PFSK-1 (cell line): ENCODE results near the gene VWA3A.

Experiments
- FOXP2 ChIP-seq: optimal IDR thresholded peaks from 2 replicates; pipeline ENCODE3; 2011; ENCODE audit warnings: borderline replicate concordance, control low read depth, inconsistent platforms; ENCODE audit not compliant: insufficient read depth; ENCODE audit errors: extremely low read length, extremely low read depth
- POLR2AphosphoS5 ChIP-seq: IDR thresholded peaks from 2 replicates; pipeline ENCODE4 v1.6.1; 2012; ENCODE audit warnings: low read depth, mild to moderate bottlenecking, control low read depth, low read length, moderate library complexity
- REST ChIP-seq, 2 experiments: IDR thresholded peaks; 2 replicates each; pipeline versions ENCODE4 v1.6.1 to v1.8.0; 2011 to 2012; ENCODE audit warnings: low read depth in 2 of 2, low read length in 2 of 2, control low read depth in 1 of 2, inconsistent platforms in 1 of 2, mild to moderate bottlenecking in 1 of 2, moderate library complexity in 1 of 2; ENCODE audit not compliant: insufficient read depth in 1 of 2
- SIN3A ChIP-seq: IDR thresholded peaks from 2 replicates; pipeline ENCODE4 v1.6.1; 2012; ENCODE audit warnings: mild to moderate bottlenecking, low read length, moderate library complexity, borderline replicate concordance; ENCODE audit not compliant: insufficient read depth
- TAF1 ChIP-seq: IDR thresholded peaks from 2 replicates; pipeline ENCODE4 v1.6.1; 2012; ENCODE audit warnings: low read length, control low read depth, borderline replicate concordance; ENCODE audit not compliant: insufficient read depth

The VWA3A gene

GRCh38 chr16:22184615-22184968 is 92.3 kb downstream of the VWA3A start:
- TF ChIP-seq SIN3A: no peak
- TF ChIP-seq REST (IDR thresholded peaks at IDR 0.05; ENCODE audit: insufficient read depth in 1 of 2, low read depth in 2 of 2, low read length in 2 of 2): no peak
- TF ChIP-seq FOXP2: no peak

- no peak for TF ChIP-seq FOXP2
- no peak for TF ChIP-seq REST (IDR thresholded peaks at IDR 0.05; ENCODE audit: insufficient read depth in 1 of 2, low read depth in 2 of 2, low read length in 2 of 2)
- TF ChIP-seq SIN3A: no peak
- TF ChIP-seq TAF1: no peak
- TF ChIP-seq POLR2AphosphoS5: no peak
Measured at GRCh38 chr16:22186517-22186916, 94.2 kb downstream of the VWA3A start.

- TF ChIP-seq POLR2AphosphoS5: no peak
- TF ChIP-seq FOXP2: no peak
- no peak for TF ChIP-seq SIN3A
- no peak for TF ChIP-seq REST (IDR thresholded peaks at IDR 0.05; ENCODE audit: insufficient read depth in 1 of 2, low read depth in 2 of 2, low read length in 2 of 2)
Measured at GRCh38 chr16:22188267-22188594, 95.9 kb downstream of the VWA3A start.

- no peak for TF ChIP-seq TAF1
- TF ChIP-seq REST (IDR thresholded peaks at IDR 0.05; ENCODE audit: insufficient read depth in 1 of 2, low read depth in 2 of 2, low read length in 2 of 2): no peak
- TF ChIP-seq FOXP2: no peak
- no peak for TF ChIP-seq POLR2AphosphoS5
- no peak for TF ChIP-seq SIN3A
Measured at GRCh38 chr16:22188595-22189442, 96.5 kb downstream of the VWA3A start.

GRCh38 chr16:22189473-22190080 is 97.2 kb downstream of the VWA3A start:
- TF ChIP-seq SIN3A: no peak
- TF ChIP-seq TAF1: no peak
- no peak for TF ChIP-seq REST (IDR thresholded peaks at IDR 0.05; ENCODE audit: insufficient read depth in 1 of 2, low read depth in 2 of 2, low read length in 2 of 2)
- no peak for TF ChIP-seq FOXP2
- no peak for TF ChIP-seq POLR2AphosphoS5
